Endodermal cell (in vitro differentiated cells): Measurements from ENCODE around the gene INO80B. TPM values are rescaled to one million over a fixed set of nuclear protein-coding genes. Genes with fewer than 3 reads are reported as not detected.

Source experiments
- DNase-seq: peaks from one replicate; pipeline ENCODE4 v3.0.0-alpha.2; 2017
- H3K27ac ChIP-seq: 2 replicates; pipeline ENCODE4 v1.5.1; 2013; ENCODE audit warnings: mild to moderate bottlenecking, low read depth, low read length, moderate library complexity
- H3K27me3 ChIP-seq: 2 replicates; pipeline ENCODE4 v1.6.1; 2013; ENCODE audit warnings: mild to moderate bottlenecking, low read length, moderate library complexity; ENCODE audit not compliant: insufficient read depth, control insufficient read depth, poor library complexity, severe bottlenecking
- H3K36me3 ChIP-seq: 2 replicates; pipeline ENCODE4 v1.7.0; 2013; ENCODE audit warnings: mild to moderate bottlenecking, low read length, moderate library complexity; ENCODE audit not compliant: control insufficient read depth, insufficient read depth
- H3K4me1 ChIP-seq: one replicate; pipeline ENCODE4 v1.7.0; 2013; ENCODE audit warnings: low read length; ENCODE audit not compliant: control insufficient read depth, insufficient read depth
- H3K4me3 ChIP-seq: 2 replicates; pipeline ENCODE4 v1.5.1; 2013; ENCODE audit warnings: mild to moderate bottlenecking, low read length, moderate library complexity
- H3K9ac ChIP-seq: 2 replicates; pipeline ENCODE4 v1.6.1; 2013; ENCODE audit warnings: mild to moderate bottlenecking, low read length, moderate library complexity; ENCODE audit not compliant: poor library complexity, severe bottlenecking; ENCODE audit errors: extremely low read depth
- H3K9me3 ChIP-seq: 2 replicates; pipeline ENCODE4 v1.6.1; 2013; ENCODE audit warnings: mild to moderate bottlenecking, low read length, moderate library complexity; ENCODE audit not compliant: control insufficient read depth
- H3K27ac Mint-ChIP-seq: 2 replicates; pipeline ENCODE4 v1.8.0; 2020; ENCODE audit warnings: mixed read lengths
- H3K27me3 Mint-ChIP-seq: 2 replicates; pipeline ENCODE4 v1.8.0; 2021; ENCODE audit warnings: mild to moderate bottlenecking, mixed read lengths; ENCODE audit not compliant: insufficient read depth
- H3K36me3 Mint-ChIP-seq: 2 replicates; pipeline ENCODE4 v1.8.0; 2020; ENCODE audit warnings: low read depth, mixed read lengths
- H3K4me1 Mint-ChIP-seq: 2 replicates; pipeline ENCODE4 v1.8.0; 2020; ENCODE audit warnings: mixed read lengths
- H3K4me3 Mint-ChIP-seq: 2 replicates; pipeline ENCODE4 v1.8.0; 2020; ENCODE audit warnings: mild to moderate bottlenecking, moderate library complexity, mixed read lengths
- H3K9me3 Mint-ChIP-seq: 2 replicates; pipeline ENCODE4 v1.8.0; 2020; ENCODE audit warnings: mild to moderate bottlenecking, mixed read lengths
- WGBS, 2 experiments: methylation state at CpG; one replicate each; pipeline versions ENCODE4 v1.1.5 to v1.1.7; 2013; ENCODE audit warnings: missing lambda C conversion rate in 2 of 2, mixed read lengths in 1 of 2; ENCODE audit not compliant: insufficient coverage in 1 of 2, insufficient read length in 1 of 2; 5-methylcytosine and 5-hydroxymethylcytosine counted together
- total RNA-seq, 2 donors: library from RNA; stranded (reverse); fragmentation: NEBNext Ultra II Directional in 1 of 2; extraction: Animal tissue kit (Norgen Biotek cat#: 25700) in 1 of 2; gene quantifications; 2 replicates in 1 of 2; 3 replicates in 1 of 2; pipeline ENCODE4 v1.2.1, GENCODE V29; 2021
- TF ChIP-seq, protein P1 (sequence below): fragments of 200-600 bp; sonication (generic); conservative IDR thresholded peaks from 2 replicates; pipeline ENCODE4 v1.5.0; 2021; ENCODE audit warnings: antibody characterized with exemption, mild to moderate bottlenecking

INO80B gene
- total RNA-seq, 2 donors from 2014 or later: 23.9 to 38.8 TPM

DNA sequence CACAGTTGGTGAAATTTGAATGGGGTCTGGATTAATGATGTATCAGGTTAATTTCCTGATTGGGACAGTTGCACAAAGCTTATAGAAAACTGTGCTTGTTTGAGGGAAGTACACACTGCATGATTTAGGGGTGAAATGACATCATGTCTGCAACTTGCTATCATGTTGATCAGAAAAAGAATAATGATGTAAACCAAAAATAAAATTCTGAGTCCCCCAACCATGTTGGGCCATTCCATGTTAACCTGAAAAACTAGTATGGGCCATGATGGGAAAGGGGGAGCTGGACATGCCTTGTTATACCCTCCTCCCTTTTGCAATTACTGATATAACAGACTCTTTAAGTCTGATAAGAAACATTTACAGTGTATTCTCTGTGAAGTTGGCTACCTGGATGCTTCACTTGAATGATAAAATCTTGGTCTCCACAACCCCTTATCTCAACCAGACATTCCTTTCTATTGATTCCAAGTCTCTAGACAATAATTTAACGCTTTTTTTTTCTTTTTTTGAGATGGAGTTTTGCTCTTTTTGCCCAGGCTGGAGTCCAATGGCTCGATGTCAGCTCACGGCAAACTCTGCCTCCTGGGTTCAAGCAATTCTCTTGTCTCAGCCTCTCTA is 4.2 kb upstream of the INO80B start:
- no peaks in the 10 kb centered on the region for H3K36me3 Mint-ChIP-seq
- TF ChIP-seq, protein P1, sequence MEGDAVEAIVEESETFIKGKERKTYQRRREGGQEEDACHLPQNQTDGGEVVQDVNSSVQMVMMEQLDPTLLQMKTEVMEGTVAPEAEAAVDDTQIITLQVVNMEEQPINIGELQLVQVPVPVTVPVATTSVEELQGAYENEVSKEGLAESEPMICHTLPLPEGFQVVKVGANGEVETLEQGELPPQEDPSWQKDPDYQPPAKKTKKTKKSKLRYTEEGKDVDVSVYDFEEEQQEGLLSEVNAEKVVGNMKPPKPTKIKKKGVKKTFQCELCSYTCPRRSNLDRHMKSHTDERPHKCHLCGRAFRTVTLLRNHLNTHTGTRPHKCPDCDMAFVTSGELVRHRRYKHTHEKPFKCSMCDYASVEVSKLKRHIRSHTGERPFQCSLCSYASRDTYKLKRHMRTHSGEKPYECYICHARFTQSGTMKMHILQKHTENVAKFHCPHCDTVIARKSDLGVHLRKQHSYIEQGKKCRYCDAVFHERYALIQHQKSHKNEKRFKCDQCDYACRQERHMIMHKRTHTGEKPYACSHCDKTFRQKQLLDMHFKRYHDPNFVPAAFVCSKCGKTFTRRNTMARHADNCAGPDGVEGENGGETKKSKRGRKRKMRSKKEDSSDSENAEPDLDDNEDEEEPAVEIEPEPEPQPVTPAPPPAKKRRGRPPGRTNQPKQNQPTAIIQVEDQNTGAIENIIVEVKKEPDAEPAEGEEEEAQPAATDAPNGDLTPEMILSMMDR: no peak
- H3K27ac Mint-ChIP-seq: no peak overlapping the region
- H3K9ac ChIP-seq: no peak overlapping the region
- H3K27me3 Mint-ChIP-seq: no peaks in the 10 kb centered on the region
- WGBS, 2 experiments: 71 to 92% methylated on average over 1 to 3 of the region's 3 CpGs
- H3K36me3 ChIP-seq: no peaks in the 10 kb centered on the region
- H3K27me3 ChIP-seq: no peaks in the 10 kb centered on the region
- H3K27ac ChIP-seq: no peak overlapping the region
- H3K4me3 ChIP-seq: no peak overlapping the region
- H3K4me1 Mint-ChIP-seq: peaks cover 18% of the 10 kb centered on the region
- no peaks in the 10 kb centered on the region for H3K9me3 ChIP-seq
- H3K9me3 Mint-ChIP-seq: no peaks in the 10 kb centered on the region
- no peak overlapping the region for H3K4me3 Mint-ChIP-seq
- H3K4me1 ChIP-seq: peaks cover 7% of the 10 kb centered on the region
- DNase-seq: no peak

DNA sequence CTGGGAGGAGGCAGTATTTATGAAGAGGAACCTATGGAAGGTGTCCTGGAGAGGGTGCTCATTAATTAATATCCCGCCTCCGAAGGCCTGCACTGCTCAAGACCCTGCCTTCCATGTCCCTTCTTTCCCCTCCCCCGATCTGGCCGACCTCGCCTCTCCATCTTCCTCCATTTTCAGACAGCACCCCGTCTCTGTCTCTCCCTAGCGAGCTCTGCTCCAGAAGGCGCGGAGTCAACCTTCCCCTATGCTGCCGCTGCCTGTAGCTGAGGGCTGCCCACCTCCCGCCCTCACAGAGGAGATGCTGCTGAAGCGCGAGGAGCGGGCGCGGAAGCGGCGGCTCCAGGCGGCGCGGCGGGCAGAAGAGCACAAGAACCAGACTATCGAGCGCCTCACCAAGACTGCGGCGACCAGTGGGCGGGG is 2.3 kb downstream of the INO80B start:
- peak overlapping the region; percentile 99 for H3K27ac Mint-ChIP-seq

DNA sequence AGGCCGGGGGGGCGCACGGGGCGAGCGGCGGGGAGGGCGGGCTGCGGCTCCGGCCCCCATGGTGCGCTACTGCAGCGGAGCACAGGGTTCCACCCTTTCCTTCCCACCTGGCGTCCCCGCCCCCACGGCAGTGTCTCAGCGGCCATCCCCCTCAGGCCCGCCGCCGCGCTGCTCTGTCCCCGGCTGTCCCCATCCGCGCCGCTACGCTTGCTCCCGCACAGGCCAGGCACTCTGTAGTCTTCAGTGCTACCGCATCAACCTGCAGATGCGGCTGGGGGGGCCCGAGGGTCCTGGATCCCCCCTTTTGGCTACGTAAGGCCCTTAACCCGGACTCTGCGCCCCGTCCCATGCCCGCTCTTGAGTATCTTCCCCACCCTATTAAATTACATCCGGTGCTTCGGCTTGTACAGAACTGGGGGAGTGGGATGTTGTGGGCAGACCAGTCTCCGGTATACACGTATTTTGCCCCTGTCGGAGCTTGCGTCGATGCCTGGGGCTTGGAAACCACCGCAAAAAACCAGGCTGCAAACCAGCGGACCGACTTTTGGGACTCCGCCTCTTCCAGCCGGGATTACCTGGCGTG is 2.8 kb downstream of the INO80B start:
- Histone ChIP-seq H3K4me3 (peak overlapping the region; percentile 89), H3K9me3 (no peaks in the 10 kb centered on the region), H3K27ac (peak overlapping the region; percentile 88), H3K9ac (peak overlapping the region; percentile 84), H3K4me1 (peaks cover under 1% of the 10 kb centered on the region), H3K36me3 (peaks cover 20% of the 10 kb centered on the region), H3K27me3 (no peaks in the 10 kb centered on the region)
- TF ChIP-seq, protein P1: no peak
- H3K27me3 Mint-ChIP-seq: no peaks in the 10 kb centered on the region
- 0 to 2% methylated on average over 9 to 46 of the region's 46 CpGs for WGBS, 2 experiments
- H3K4me3 Mint-ChIP-seq: peak overlapping the region; percentile 83
- peaks cover 33% of the 10 kb centered on the region for H3K4me1 Mint-ChIP-seq
- H3K27ac Mint-ChIP-seq: peak overlapping the region; percentile 99
- no peaks in the 10 kb centered on the region for H3K9me3 Mint-ChIP-seq
- H3K36me3 Mint-ChIP-seq: peaks cover 19% of the 10 kb centered on the region
- DNase-seq: peak; percentile 92

More for the DNA sequence above, 2.3 kb downstream of the INO80B start:
- H3K9ac ChIP-seq: no peak overlapping the region
- Mint-ChIP-seq H3K9me3 (no peaks in the 10 kb centered on the region), H3K36me3 (peaks cover 17% of the 10 kb centered on the region), H3K4me1 (peaks cover 37% of the 10 kb centered on the region), H3K27me3 (no peaks in the 10 kb centered on the region), H3K4me3 (peak overlapping the region; percentile 83)
- peak overlapping the region; percentile 21 for H3K27ac ChIP-seq
- H3K27me3 ChIP-seq: no peaks in the 10 kb centered on the region
- no peaks in the 10 kb centered on the region for H3K9me3 ChIP-seq
- H3K36me3 ChIP-seq: peaks cover 15% of the 10 kb centered on the region
- H3K4me1 ChIP-seq: peaks cover 3% of the 10 kb centered on the region
- no peak for DNase-seq
- 0 to 1% methylated on average over 15 to 27 of the region's 27 CpGs for WGBS, 2 experiments
- H3K4me3 ChIP-seq: peak overlapping the region; percentile 89
- TF ChIP-seq, protein P1: no peak
